NCI-H146 treated with DMSO at 0.1 percent for 48 hours (cell line): ENCODE data around the gene LRRC34.
A peak's percentile ranks its signal among the peaks of the same experiment; 100 is the strongest.

Experiments
- DNase-seq: peaks from one replicate; lab custom pipeline; 2025; ENCODE audit not compliant: unreplicated experiment; lab: John Stamatoyannopoulos, UW

LRRC34 gene

DNA sequence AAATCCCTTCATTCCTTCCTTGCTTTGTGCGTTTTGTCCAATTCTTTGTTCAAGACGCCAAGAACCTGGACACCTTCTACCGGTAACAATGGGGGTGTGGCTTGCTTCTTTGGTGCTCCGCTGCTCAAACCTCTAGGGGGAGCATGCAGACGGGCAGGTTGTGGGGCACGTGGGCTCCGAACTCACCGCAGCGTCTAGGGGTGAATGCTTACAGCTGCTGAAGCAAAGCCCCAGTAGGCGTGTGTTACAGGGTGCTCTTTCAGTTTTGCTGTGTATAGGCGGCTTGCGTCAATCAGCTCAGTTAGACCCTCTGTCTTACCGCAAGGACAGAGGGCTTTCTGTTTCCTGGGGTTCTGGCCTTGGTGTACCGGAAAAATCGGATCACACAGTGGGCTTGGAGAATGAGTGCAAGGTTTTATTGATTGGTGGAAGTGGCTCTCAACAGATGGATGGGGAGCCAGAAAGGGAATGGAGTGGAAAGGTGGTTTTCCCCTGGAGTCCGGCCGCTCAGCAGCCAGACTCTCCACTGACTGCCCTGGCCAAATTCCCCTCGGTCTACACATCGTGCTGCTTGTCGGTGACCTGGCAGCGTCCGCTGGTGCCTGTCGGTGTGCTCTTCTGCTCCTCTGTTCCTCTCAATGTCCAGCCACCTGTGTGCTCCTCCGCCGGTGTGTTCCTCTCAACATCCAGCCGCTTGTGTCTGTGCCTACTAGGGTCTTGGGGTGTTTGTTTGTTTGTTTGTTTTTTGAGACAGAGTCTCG, 1.2 kb upstream of the LRRC34 start:
- peak; percentile 68 for DNase-seq

- DNase-seq = no peak
Observed at GRCh38 chr3:169813278-169813677, 574 bp upstream of the LRRC34 start.

DNA sequence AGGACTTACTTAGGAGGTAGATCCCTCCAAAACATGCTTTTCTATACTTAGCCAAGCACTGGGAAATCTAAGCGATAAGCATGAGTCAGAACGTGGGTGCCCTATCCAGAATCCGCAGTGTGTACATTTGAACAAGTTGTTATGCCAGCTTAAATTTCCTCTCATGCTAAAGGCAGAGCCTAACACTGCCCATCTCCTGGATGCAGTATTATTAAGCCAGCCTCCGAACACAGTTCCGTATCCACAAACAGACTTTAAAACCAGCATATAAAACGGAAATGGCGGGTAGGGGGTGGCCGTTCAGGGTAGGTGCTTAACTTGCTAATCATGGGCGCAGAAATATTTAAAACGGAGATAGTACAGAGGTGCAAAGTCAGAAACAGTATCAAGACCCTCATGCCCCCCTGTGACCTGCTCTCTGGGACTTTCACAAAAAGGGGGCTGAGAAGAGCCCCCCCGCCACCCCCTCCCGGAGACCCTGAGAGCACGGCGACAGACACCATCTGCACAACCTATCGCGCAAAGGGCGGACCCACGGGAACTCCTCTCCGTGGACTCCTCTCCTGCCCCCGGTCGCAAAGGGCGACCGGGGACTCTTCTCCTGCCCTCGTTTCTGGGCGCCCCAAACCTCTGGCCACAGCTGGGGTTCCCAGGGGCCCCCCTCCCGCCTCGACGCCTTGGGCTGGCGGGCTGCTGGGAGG, 923 bp downstream of the LRRC34 start:
- peak; percentile 71 for DNase-seq

DNA sequence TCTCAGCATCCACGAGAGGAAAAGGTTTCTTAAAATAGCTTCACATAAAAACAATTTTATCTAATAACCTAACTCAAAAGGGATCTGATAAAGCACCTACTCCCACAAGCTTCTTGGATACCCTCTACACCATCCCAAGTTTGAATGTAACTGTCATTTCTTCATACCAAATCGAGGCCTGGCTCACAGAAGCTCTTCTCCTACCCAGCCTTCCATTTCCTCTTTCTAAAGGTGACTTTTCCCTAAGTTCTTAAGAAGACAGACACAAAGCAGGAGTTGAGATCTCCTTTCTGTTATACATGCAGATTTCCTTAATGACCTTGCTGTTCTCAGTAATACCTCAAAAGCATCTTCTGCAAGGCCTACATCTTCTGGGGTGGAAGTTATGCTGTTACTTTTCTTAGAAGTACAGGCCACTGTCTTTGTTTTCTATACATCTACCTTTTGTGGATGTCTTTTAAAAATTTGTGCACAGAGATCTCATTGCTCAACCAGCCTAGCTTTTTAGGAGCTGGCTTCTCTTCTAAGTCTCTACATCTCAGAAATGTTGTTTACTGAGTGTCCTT, 3.4 kb downstream of the LRRC34 start:
- DNase-seq = no peak

GRCh38 chr3:169804681-169805080, 8.0 kb downstream of the LRRC34 start:
- no peak for DNase-seq

DNA sequence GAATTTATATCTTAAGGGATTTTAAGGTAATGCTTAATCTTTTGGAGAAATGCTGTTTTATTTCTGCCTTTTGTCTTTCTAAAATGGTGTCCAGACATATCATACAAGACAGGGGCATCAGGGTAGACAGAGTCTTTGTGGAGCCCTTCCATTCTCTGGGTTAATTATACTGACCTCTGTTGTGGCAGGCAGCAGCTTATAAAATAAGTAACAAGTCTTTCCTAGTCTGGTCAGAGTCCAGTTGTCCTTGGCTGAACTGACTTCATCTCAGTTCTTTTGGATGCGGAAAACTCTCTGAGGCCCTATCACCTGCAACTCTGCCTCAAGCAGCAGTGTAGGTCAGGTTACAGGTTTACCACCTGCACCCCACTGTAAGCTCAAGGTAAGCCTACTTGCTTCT, 20.3 kb downstream of the LRRC34 start:
- no peak for DNase-seq

DNA sequence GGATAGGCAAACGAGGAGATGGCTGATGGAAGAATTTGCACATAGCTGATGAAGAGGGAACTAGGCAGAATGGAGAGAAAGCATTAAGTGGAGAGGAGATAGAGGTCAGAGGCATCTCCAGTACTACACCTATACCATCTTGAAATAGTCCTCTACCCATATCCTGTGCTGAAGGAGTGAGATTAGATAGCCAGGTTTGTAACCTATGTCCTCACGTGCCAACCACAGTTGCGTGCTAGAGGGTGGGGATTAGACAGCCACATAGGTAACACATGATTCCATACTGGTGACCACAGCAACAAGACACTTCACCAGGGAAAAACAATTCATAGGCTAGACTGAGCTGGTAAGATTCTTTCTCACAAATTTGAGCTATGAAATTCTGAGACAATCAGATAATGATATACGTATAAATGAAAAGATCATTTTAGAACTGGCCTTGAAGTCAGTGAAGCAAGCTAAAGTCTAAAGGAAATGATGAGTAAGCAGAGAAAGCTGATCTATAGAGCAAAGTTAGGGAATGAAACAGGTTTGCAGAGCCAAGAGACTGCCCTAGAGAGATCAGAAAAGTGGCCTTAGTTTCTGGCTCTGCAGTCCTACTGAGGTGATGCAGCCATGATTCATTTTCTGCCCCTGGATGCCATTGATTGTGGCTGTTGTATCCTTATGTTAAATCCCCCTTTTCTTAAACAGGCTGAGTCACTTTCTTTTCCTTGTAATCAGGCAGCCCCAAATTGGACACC, 21.8 kb downstream of the LRRC34 start:
- DNase-seq = no peak

GRCh38 chr3:169790219-169790618, 22.5 kb downstream of the LRRC34 start:
- no peak for DNase-seq

GRCh38 chr3:169787791-169788190, 24.9 kb downstream of the LRRC34 start:
- no peak for DNase-seq

- no peak for DNase-seq
Observed at GRCh38 chr3:169787120-169787519, 25.6 kb downstream of the LRRC34 start.

GRCh38 chr3:169781209-169781855, 31.4 kb downstream of the LRRC34 start:
- no peak for DNase-seq

DNA sequence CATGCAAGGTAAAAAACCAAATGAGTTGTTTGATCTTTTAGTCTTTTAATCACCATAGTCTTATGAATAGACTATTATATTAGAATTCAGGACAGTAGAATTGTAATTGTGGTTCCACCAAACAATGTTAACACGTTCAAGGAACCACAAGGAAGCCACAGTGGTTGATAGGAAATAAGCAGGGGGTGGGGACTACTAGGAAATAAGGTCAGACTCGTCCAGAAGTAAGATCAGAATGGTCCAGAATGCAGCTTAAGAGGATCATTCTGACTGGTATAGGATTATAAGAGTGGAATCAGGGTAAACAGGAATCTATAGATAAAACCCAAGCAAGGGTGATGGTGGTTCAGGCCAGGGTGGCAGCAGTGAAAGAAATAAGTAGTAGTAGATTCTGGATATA, 32.0 kb downstream of the LRRC34 start:
- no peak for DNase-seq

DNA sequence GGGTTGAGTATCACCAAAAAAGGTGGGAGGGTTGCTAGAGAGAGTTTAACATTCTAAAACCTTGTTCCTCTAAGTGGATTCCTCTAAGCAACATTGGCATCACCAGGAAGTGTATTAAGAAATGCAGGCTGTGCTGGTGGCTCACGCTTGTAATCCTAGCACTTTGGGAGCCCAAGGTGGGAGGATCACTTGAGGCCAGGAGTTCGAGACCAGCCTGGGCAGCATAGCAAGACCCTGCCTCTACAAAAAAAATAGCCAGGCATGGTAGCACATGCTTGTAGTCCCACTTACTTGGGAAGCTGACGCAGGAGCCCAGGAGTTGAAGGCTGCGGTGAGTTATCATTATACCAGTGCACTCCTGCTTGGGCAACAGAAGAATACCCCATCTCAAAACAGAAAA, 34.9 kb downstream of the LRRC34 start:
- DNase-seq = no peak

- DNase-seq = no peak
Observed at GRCh38 chr3:169774186-169774585, 38.5 kb downstream of the LRRC34 start.

- peak; percentile 95 for DNase-seq
Observed at GRCh38 chr3:169772897-169773816, 39.5 kb downstream of the LRRC34 start, which contains the start of gene MYNN. MYNN (plus strand) TSS chr3:169773396; CDS start chr3:169774296, 900 bp downstream.

GRCh38 chr3:169772305-169772896, 40.3 kb downstream of the LRRC34 start:
- DNase-seq = peak; percentile 95

DNA sequence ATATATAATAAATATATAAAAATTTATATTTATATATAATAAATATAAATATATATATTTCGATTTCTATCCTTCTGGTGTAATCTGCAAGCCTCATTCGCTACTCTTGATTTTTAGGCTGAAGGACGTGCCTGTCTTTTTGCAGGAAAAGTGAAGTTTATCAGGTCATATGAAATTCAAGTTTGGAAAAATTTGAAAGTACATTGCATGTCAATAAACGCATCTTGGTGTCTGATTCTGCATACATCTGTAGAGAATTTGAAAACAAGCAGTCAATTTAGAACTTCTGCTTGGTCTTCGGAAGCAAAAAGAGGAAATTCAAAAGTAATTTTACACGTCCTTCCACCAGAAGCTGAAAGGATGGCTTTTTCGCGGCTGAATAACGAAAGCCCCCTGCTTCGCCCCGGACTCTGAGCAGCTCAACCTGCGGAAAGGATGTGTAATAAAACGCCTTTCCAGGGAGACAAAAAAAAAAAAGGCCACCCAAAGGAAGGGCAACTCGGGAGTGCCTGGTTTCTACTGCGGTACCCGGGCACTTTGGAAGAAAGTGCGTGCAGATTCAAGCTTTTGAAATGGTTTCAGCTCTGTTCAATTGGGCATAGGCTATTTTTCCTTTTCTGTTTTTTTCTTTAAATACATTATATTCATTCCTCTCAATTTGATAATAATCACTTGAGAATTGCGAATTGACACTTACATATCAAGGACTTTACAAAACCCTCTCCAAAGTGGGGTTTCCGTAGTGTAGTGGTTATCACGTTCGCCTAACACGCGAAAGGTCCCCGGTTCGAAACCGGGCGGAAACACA, 41.0 kb downstream of the LRRC34 start:
- peak; percentile 96 for DNase-seq

DNA sequence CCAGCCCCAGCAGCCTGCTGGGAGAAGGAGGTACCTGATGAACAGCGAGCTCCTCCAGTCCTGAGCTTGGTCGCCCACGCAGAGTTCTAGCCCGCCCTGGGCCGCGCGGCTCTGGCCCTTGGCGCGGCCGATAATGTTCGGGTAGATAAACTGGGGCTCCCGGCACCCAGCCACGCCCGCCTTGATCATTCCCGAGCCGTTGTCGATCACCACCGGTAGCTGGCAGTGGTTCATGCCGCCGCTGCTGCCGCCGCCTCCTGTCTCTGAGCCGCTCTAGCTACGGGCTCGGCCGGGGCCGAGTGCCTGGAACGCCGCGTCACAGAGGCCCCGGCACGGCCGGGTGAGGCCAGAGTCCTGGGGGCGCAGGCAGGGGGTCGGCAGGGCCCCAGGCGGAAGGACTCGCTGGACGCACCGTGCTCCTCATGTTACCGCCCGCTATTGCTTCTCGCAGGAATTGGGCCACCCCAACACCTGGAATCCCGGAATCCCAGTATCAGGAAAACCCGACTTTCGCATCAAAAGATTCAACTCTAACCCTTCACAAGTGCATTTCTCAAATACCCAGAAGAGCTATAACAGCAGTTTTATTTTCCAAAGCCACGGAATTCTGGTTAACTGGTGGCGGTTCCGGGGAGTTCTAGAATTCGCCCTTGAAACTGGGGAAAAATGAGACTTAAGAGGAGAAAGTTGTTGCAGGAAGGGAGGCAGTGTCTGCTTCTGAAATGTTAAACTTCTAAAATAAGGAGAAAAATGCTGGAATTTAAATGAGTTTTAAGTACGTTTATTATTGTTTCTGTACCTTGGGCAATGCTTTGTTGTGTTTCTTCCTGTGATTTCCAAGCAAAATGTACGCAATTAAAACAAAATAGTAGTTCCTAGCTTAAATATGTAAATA, 43.2 kb downstream of the LRRC34 start, which contains the start of gene ACTRT3:
Gene ACTRT3 (minus strand): TSS at position 275 of the 895 bp plus-strand sequence. CDS start 41 bp downstream, at position 234.
- DNase-seq = peak; percentile 31
